ENCODE results near the gene PPME1.

- no peak for TF ChIP-seq REST (IDR thresholded peaks at IDR 0.05; ENCODE audit: insufficient read depth in 1 of 2, low read depth in 2 of 2, low read length in 2 of 2)
- no peak for TF ChIP-seq POLR2AphosphoS5 (IDR thresholded peaks at IDR 0.05; ENCODE audit: low read depth, low read length)
- no peak for TF ChIP-seq SIN3A (IDR thresholded peaks at IDR 0.05; ENCODE audit: borderline replicate concordance, insufficient read depth, low read length)
Measured at GRCh38 chr11:74133436-74133835, 37.7 kb upstream of the PPME1 start.
